Transverse colon (tissue), 4 donors: Measurements from ENCODE around the gene LRRC63. TPM values are rescaled to one million over a fixed set of nuclear protein-coding genes. Genes with fewer than 3 reads are reported as not detected.

ENCODE experiments used
- DNase-seq: peaks from one replicate; pipeline ENCODE4 v3.0.0-alpha.2; 2019
- H3K27ac ChIP-seq, 4 donors: fragments of 200-600 bp; sonication (generic); 2 replicates each; pipeline ENCODE4 v1.5.1; 2016 to 2018; ENCODE audit warnings: inconsistent platforms in 4 of 4
- H3K27me3 ChIP-seq: fragments of 200-600 bp; sonication (generic); 2 replicates; pipeline ENCODE4 v1.5.1; 2017; ENCODE audit warnings: inconsistent platforms
- H3K36me3 ChIP-seq, 4 donors: fragments of 200-600 bp; sonication (generic); 2 replicates each; pipeline ENCODE4 v1.5.1; 2017 to 2019; ENCODE audit warnings: inconsistent platforms in 4 of 4
- H3K4me1 ChIP-seq, 4 donors: fragments of 200-600 bp; sonication (generic); 2 replicates each; pipeline ENCODE4 v1.5.1; 2017 to 2020; ENCODE audit warnings: inconsistent platforms in 4 of 4
- H3K4me3 ChIP-seq, 4 donors: fragments of 200-600 bp; sonication (generic); 1 replicate in 1 of 4; 2 replicates in 3 of 4; pipeline versions ENCODE4 v1.5.1 to v1.6.1; 2017 to 2019; ENCODE audit warnings: inconsistent platforms in 4 of 4
- H3K9me3 ChIP-seq, 2 donors: fragments of 200-600 bp; sonication (generic); 2 replicates each; pipeline ENCODE4 v1.5.1; 2017 to 2019; ENCODE audit warnings: inconsistent platforms in 2 of 2
- EP300 ChIP-seq: sonication (generic); formaldehyde crosslinking; IDR thresholded peaks from one replicate; pipeline ENCODE4 v1.6.1; 2017; ENCODE audit warnings: antibody characterized with exemption, low read depth
- POLR2A ChIP-seq: fragments of 450-650 bp; IDR thresholded peaks from one replicate; pipeline ENCODE4 v1.6.1; 2016; ENCODE audit warnings: antibody characterized with exemption, mild to moderate bottlenecking, moderate library complexity
- POLR2AphosphoS5 ChIP-seq, 3 donors: sonication (generic); formaldehyde crosslinking; IDR thresholded peaks; one replicate each; pipeline ENCODE4 v1.6.1; 2016; ENCODE audit warnings: antibody characterized with exemption in 3 of 3
- WGBS, 2 donors: methylation state at CpG; one replicate each; pipeline ENCODE4 v1.1.5; 2018; ENCODE audit warnings: low coverage in 1 of 2; 5-methylcytosine and 5-hydroxymethylcytosine counted together
- in situ Hi-C, 4 donors: fragments of 200-750 bp; cut with MboI; loops; one replicate each; pipeline versions ENCODE4 v1.15.0 to v1.15.1; 2017; ENCODE audit warnings: low sequenced_read_pairs in 3 of 4, low pct_ligation_motif_present in 1 of 4, low pct_unique_long_range_greater_than_20kb in 1 of 4
- intact Hi-C: fragments of 100-400 bp; cut with DNase I; formaldehyde crosslinking; loops from one replicate; pipeline ENCODE4 v1.15.1; 2023; ENCODE audit warnings: low total_unique reads
- total RNA-seq, 4 donors: library from RNA; depleted of rRNA; stranded (reverse); fragments of >200 nt; gene quantifications; one replicate each; pipeline ENCODE4 v1.1.0, GENCODE V29; 2016
- TF ChIP-seq, protein P1 (sequence below), 5 experiments: fragments of 200-600 bp in 3 of 5; fragments of 450-650 bp in 2 of 5; sonication (generic) in 3 of 5; IDR thresholded peaks; 1 replicate in 2 of 5; 2 replicates in 3 of 5; pipeline ENCODE4 v1.5.1; 2016 to 2017; ENCODE audit warnings: antibody characterized with exemption in 5 of 5, inconsistent platforms in 3 of 5, mild to moderate bottlenecking in 2 of 5, moderate library complexity in 1 of 5

LRRC63 gene
- total RNA-seq, 4 donors from 2014 or later: 0.32 TPM; not detected in 3

DNA sequence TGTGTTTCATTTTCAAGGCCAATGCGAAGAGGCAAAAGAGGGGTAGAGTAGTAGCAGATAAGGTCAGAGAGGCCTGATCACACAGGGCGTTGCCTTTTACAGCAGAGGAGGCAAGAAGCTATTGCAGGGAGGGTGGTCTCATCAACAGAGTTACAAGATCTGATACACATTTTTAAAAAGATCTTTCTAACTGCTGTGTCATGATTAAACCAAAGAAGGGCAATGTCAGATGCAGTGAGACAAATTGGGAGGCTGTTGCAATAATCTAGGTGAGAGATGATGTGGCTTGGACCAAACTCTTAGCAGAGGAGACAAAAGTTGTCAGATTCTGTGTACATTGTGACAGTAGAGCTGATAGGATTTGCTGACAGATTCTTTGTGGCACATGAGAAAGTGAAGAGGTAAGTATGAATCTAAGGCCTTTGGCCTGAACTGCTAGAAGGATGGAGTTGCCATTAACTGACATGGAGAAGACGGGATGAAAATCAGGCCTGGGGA, 13.0 kb upstream of the LRRC63 start:
- no peak overlapping the region for H3K4me3 ChIP-seq
- H3K27ac ChIP-seq: no peak overlapping the region
- no peaks in the 10 kb centered on the region for H3K36me3 ChIP-seq
- intact Hi-C loops: no loop called here
- 81 to 91% methylated on average over 3 of the region's 3 CpGs for WGBS, 2 donors
- no peaks in the 10 kb centered on the region for H3K27me3 ChIP-seq
- in situ Hi-C loops: no loop called here
- DNase-seq: no peak
- no peak for TF ChIP-seq POLR2A
- TF ChIP-seq, protein P1, sequence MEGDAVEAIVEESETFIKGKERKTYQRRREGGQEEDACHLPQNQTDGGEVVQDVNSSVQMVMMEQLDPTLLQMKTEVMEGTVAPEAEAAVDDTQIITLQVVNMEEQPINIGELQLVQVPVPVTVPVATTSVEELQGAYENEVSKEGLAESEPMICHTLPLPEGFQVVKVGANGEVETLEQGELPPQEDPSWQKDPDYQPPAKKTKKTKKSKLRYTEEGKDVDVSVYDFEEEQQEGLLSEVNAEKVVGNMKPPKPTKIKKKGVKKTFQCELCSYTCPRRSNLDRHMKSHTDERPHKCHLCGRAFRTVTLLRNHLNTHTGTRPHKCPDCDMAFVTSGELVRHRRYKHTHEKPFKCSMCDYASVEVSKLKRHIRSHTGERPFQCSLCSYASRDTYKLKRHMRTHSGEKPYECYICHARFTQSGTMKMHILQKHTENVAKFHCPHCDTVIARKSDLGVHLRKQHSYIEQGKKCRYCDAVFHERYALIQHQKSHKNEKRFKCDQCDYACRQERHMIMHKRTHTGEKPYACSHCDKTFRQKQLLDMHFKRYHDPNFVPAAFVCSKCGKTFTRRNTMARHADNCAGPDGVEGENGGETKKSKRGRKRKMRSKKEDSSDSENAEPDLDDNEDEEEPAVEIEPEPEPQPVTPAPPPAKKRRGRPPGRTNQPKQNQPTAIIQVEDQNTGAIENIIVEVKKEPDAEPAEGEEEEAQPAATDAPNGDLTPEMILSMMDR (IDR thresholded peaks at IDR 0.05): no peak
- no peak for TF ChIP-seq EP300
- no peaks in the 10 kb centered on the region for H3K4me1 ChIP-seq
- H3K9me3 ChIP-seq: no peaks in the 10 kb centered on the region

GRCh38 chr13:46202188-46202795, 9.4 kb upstream of the LRRC63 start:
- H3K4me1 ChIP-seq: no peaks in the 10 kb centered on the region
- H3K36me3 ChIP-seq: no peaks in the 10 kb centered on the region
- in situ Hi-C loops (no loop called here), intact Hi-C loops (no loop called here)
- 75 to 79% methylated on average over 3 of the region's 3 CpGs for WGBS, 2 donors
- no peaks in the 10 kb centered on the region for H3K9me3 ChIP-seq
- TF ChIP-seq, protein P1 (IDR thresholded peaks at IDR 0.05): no peak
- no peak overlapping the region for H3K27ac ChIP-seq
- no peak for DNase-seq
- no peak overlapping the region for H3K4me3 ChIP-seq
- H3K27me3 ChIP-seq: no peaks in the 10 kb centered on the region

- TF ChIP-seq POLR2AphosphoS5 (IDR thresholded peaks at IDR 0.05): no peak
- TF ChIP-seq EP300: no peak
- TF ChIP-seq POLR2A: no peak
- TF ChIP-seq, protein P1 (IDR thresholded peaks at IDR 0.05): no peak
- in situ Hi-C loops: no loop called here
- 78 to 82% methylated on average over 5 of the region's 5 CpGs for WGBS, 2 donors
- H3K36me3 ChIP-seq: no peaks in the 10 kb centered on the region
- intact Hi-C loops: no loop called here
- H3K4me1 ChIP-seq: no peaks in the 10 kb centered on the region
- H3K4me3 ChIP-seq: no peak overlapping the region
- no peaks in the 10 kb centered on the region for H3K27me3 ChIP-seq
- DNase-seq: no peak
- no peaks in the 10 kb centered on the region for H3K9me3 ChIP-seq
- no peak overlapping the region for H3K27ac ChIP-seq
Measured at GRCh38 chr13:46202966-46203365, 8.8 kb upstream of the LRRC63 start.

DNA sequence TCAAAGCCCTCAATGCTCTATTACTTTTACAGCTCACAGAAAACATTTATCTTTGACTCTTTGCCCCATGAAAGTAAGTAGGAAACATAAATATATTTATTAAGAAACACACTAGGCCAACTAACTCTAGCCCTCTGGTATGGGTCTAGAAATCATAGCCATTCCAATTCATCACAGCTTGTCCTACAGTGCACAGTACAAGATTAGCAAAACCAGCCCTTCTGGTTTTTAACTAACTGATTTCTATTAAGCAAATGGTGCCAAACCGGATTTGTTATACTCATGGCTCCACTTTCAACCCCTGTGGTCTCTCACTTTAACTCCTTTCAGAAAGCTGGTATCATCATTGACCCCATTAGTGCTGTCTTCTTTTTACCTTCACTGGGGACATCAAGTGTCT, 5.6 kb upstream of the LRRC63 start:
- H3K9me3 ChIP-seq: no peaks in the 10 kb centered on the region
- DNase-seq: no peak
- H3K27me3 ChIP-seq: peaks cover 20% of the 10 kb centered on the region
- in situ Hi-C loops (no loop called here), intact Hi-C loops (no loop called here)
- no peak overlapping the region for H3K27ac ChIP-seq
- H3K36me3 ChIP-seq: no peaks in the 10 kb centered on the region
- no peak overlapping the region for H3K4me3 ChIP-seq
- H3K4me1 ChIP-seq: peaks cover 0 to 5% (median 2%) of the 10 kb centered on the region in 4 donors
- TF ChIP-seq, protein P1 (IDR thresholded peaks at IDR 0.05): no peak
- TF ChIP-seq POLR2A: no peak
- no peak for TF ChIP-seq POLR2AphosphoS5 (IDR thresholded peaks at IDR 0.05)
- no peak for TF ChIP-seq EP300
- WGBS, 2 donors: 69 to 83% methylated on average over 1 of the region's 1 CpG
